ENCODE data around the gene SOCS7.

SOCS7 gene

DNA sequence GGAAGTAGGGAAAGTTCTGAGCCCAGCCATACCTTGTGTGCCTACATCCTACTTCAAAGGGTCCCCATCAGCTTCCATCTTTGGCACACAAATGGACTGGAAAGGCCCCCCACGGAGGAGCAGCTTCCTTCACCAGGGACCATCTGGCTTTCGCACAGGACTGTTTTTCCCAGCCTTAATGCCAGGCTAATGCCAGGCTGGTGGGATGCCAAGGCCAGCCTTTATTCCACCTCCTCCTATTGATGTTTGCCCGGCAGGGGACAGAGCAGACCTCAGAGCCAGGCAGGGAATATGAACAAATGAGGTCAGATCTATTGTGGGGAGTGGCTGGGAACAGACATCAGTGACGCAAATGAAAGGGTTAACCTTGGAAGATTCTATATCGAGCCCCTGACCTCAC, 13.6 kb upstream of the SOCS7 start:
- no peak for DNase-seq

DNA sequence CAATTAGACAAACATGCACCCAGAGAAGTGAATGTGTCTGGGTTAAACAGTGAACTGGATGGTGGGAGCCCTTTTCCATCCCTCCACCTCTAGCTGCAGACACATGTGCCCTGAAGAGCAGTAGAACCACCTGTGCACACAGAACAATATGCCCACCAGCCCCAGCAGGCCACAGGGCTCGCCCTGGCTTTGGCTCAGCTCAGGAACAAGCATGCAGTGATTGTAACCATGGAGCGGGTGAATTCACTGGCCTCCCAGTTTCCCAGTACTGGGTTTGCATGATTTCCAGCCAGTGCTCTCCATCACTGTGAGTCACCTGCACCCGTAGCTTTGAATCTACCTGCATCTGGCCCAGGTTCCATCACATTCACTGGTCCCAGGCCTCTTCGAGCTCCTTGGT, 13.1 kb upstream of the SOCS7 start:
- no peak for DNase-seq

DNA sequence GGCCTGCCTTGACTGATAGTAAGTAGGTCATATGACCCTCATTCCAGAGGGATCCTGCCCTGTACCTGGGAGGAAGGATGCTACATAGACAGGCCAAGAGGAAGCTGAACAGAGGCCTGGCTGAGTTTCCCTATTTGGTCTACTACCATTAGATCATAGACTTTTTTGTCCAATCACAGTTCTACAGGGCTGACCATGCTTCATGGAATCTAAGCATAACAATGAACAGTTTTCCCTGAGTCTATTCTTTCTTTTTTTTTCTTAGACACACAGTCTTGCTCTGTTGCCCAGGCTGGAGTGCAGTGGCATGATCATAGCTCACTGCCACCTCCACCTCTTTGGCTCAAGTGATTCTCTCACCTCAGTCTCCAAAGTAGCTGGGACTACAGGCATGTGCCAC, 11.8 kb upstream of the SOCS7 start:
- DNase-seq: no peak

DNA sequence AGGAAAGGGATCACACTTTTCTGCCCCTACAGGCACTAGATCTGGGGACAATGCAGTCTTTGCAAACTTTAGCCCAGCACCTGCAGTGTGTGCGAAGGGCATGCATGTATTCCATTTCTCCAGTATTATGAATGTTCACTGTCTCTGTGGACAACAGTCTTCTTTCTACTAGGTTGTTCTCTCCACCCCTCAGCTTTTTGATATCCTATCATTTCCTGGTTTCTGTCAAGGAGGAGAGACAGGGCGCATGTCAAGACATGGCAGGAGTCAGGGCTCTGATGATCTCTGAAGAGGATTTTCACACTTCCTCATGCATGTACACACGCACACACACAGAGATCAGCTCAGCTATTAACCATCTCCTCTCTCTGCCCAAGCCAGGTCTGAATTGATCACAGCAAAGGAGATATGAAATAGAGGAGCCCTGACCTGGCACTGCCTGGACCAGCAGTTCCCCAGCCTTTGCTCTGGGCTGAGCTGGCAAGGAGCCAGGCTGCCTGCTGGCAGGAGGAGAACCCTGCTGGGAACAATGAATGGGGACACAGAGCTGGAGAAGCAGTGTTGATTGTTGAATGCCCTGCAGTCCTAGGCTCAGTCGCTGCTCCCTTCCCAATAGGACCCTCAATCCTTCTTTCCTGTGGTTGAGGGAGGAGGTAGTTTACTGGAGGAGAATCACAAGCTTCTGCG, 10.5 kb upstream of the SOCS7 start:
- peak; percentile 71 for DNase-seq

DNA sequence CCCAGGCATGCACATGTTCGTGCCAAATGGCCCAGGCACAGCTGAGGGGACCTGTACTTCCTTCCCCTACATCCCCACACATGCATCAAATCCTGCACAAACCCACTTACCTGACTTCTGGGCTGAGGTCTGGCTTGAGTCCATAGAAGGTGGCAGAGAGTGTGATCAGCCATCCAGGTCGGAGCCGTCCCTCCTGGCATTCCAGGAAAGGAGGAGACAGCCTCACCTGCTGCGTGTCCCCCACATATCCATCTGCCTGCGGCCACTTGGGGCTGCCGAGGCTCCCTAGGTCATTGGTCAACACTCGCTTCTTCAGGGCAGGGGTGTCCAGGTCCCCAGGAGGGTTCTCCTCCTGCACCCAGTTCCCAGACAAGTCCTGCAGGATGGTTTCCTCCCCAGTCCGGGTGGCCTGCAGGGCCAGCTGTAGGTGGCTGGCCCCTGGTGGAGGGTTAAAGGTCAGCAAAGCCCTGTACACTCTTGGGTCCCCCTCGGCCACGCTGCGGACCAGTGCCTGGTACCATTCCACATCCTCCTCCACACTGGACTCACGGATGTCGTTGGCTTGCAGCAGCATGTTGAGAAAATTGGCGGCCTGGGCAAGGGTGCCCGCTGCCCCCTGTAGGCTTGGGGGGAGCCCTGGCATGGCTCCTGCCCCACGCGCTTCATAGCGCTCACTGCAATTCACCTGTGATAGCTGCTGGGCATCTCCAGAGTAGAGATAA, 8.6 kb upstream of the SOCS7 start:
- DNase-seq: no peak

DNA sequence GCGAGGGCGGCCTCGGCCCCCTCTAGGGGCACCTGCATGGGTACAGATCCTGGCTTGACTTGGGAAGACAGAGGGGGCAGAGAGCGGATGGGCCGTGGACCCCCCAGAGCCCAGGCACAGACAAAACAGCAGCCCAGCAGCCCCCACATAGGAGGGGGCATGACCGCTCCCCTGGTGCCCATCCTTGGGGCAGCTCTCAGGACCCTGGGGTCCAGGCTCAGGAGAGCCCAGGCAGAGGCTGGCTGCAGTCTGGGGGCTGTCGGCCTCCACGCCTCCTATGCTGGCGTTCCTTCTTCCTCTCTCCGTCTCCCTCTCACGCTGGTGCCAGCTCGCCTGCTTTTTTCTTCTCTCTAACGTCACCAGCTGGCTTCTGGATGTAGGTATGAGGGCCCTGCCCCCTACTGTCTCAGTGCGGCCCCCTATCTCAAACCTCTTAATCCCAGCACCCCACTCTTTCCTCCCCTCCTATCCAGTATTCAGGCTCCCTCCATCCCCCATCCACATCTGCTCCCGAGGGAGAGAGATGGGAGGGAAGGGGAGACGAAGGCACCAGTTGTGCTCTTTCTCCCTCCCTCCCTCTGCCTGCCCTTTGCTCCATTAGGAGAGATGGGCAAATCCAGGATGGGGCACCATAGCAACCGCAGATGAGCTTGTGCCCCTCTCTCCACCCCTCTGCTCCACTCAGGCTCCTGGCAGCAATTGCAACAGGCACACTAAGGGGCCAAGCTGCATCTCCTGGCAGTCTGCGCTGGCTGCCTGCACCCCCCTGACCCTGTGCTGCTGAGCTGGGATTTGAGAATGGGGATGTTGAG, 7.8 kb upstream of the SOCS7 start, which contains the start of gene GPR179:
TSS of gene GPR179 (minus strand) at position 349 of the 812 bp plus-strand sequence. CDS start at position 182, 167 bp downstream.
- DNase-seq: no peak

DNA sequence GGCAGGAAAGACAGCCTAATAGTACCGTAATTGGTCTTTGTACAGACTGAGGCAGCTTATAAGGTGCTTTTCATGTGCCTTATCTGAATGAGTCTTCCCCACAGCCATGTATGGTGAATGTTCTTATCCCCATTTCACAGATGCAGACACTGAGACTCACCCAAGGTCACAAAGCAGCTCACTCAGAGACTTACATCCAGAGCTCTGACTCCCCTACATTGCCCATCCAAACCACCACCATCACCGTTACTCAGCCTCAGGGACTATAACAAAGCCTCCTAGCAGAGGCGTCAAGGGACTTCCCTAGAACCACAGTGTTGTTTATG, 7.3 kb upstream of the SOCS7 start:
- no peak for DNase-seq

DNA sequence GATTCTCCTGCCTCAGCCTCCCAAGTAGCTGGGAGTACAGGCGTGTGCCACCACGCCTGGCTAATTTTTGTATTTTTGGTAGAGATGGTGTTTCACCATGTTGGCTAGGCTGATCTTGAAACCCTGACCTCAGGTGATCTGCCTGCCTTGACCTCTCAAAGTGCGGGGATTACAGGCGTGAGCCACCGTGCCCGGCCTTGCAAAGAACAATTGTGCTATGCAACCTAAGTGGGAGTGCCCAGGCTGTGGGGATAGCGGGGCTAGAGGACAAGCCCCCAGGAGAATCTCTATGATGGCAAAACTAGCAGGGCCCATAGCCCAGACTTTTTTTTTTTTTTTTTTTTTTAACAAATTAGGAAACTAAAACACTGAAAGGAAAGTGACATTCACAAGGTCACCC, 5.9 kb upstream of the SOCS7 start:
- DNase-seq: no peak

DNA sequence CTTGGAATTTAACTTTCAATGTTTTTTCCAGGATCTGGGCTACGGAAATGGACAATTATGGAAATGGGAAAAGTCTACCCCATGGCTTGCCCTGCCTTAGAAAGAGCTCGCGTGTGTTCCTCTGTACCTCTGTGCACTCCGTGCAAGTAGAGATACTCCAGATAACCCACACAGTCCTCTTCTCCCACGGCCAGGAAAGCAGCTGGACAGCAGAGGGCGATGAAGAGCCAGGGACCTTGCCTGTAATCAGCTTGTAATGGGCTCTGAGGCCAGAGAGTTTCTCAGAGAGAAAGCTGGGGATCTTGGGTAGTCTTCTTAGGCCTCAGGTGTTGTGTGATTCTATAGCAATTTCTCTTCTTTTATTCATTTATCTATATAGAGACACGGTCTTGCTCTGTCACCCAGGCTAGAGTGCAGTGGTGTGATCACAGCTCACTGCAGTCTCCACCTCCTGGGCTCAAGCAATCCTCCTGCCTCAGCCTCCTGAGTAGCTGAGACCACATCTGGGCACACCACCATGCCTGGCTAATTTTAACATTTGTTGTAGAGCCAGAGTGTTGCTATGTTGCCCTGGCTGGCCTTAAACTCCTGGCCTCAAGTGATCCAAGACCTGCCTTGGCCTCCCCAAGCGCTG, 2.4 kb upstream of the SOCS7 start:
- peak; percentile 50 for DNase-seq

DNA sequence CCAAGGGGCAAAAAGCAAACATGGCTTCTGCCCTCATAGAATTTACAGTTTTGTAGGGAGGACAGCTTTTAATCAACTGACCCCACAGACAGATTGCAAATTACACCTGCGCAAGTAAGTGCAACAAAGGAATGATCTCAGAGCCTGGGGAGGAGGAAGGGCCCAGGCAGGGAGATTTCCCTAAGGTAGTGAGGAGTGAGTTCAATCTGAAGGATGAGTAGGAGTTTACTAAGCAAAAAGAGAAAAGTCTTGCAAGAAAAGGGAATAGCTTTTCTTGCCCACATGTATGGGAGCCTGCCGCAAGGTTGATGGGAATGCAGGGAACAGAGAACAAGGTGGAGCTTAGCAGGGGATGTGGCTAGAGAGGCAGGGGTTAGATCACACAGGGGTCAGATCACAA, 1.6 kb upstream of the SOCS7 start:
- no peak for DNase-seq

DNA sequence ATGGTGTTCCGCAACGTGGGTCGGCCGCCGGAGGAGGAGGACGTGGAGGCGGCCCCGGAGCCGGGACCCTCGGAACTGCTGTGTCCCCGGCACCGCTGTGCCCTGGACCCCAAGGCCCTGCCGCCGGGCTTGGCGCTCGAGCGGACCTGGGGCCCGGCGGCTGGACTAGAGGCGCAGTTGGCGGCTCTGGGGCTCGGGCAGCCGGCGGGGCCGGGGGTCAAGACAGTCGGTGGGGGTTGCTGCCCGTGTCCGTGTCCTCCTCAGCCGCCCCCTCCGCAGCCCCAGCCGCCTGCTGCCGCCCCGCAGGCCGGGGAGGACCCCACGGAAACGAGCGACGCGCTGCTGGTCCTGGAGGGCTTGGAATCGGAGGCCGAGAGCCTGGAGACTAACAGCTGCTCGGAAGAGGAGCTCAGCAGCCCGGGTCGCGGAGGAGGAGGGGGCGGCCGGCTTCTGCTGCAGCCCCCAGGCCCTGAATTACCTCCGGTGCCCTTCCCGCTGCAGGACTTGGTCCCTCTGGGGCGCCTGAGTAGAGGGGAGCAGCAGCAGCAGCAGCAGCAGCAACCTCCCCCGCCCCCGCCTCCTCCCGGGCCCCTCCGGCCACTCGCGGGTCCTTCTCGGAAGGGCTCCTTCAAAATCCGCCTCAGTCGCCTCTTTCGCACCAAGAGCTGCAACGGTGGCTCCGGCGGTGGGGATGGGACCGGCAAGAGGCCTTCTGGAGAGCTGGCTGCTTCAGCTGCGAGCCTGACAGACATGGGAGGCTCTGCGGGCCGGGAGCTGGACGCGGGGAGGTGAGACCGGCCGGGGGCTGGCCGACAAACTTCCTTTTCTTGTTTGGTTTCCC, 821 bp downstream of the SOCS7 start:
- no peak for DNase-seq

DNA sequence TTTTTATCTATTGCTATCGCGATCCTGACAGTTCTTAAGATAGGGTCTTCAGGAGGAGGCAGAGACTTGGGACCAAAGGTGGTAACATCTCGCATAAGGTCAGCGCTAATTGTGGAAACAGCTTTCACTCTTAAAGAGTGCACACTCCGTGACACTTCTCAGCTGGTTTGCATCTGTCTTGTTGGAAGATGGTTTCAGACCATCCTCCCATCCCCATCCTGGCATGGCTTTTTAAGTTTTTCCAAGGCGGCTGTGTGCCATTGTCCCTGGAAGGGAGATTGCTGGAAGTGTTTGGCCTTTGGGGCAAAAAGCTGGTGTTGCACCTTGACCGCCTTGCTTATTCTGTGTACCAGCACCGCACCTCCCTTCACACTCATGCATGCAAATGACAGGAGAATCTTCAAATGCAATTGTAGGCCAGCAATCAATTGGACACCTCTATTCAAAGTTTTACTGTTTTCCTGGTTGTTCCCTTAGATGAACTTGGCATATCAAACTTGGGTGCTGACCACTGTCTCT, 1.5 kb downstream of the SOCS7 start:
- no peak for DNase-seq

DNA sequence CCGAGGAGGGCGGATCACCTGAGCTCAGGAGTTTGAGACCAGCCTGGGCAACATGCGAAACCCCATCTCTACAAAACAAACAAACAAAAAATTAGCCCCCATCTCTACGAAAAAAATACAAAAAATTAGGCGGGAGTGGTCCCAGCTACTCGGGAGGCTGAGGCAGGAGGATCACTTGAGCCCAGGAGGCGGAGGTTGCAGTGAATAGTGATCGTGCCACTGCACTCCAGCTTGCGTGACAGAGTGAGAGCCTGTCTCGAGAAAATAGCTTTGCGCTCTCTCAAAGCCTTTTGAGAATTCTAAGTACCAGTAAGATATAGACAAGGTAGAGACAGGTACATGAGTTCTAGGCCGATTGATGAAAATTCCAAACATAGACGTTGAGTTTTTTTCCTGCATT, 2.0 kb downstream of the SOCS7 start:
- no peak for DNase-seq

DNA sequence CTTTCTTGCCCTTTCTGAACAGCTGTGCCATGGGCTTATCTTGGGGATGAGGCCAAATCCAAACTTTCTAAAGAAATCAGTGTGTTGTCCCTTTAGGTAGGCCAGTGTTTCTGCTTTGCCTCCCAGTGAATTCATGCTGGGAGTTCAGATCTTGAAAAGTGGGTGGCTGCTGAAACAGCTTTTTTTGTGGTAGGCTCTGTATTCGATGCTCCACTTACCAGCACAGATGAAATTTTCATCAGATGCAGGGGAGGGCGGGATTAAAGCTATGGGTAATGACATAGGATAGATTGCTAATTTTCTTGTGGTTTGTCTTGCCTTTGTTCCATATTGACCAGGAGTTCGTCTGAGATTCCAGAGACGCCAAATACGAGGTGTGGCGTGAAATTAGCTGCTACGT, 2.8 kb downstream of the SOCS7 start:
- no peak for DNase-seq

DNA sequence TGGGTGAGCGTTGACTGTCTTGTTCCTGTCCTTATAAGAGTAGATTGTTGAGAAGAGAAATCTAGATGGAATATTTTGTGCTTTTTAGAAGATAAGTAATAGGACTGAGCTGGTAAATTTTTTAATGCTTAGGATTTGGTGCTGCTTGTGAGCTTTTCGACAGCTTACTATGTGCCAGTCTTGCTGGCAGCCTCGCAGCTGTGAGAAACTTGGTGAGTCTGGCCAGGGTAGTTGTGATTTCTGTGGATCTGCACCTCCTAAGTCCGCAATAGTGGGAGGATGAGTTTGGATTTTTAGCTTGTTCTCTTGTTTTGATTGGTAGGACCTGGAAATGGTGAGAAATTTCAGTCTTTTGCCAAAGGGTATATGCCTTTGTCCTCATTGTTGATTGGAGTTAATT, 3.6 kb downstream of the SOCS7 start:
- DNase-seq: no peak

DNA sequence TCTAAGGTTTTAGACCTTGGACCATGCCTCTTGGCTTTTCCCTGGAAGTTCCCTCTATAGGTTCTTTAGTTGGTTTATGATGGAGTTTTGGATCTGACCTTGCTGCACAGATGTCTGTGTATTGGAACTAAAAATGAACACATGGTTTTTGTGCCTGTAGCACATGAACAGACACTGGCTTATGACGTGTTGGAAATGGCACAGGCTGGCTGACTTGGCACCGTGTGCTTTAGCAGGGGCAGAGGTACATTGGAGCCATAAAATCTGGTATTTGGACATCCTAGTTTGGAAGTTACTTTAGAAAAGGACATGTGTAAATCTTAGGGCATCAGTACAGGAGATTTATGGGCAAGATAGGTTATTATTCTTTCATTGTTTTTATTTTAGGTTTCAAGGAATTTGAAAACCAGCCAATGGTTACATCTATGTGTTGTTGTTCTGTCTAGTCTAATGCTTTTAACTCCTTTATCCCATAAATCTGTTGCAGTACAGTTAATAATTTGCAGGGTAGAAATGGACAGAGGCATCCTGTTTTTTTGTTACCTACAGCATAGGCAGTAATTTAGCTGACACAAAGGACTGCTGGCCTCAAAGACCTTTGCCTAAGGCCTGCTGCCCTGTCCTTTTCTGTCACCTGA, 6.0 kb downstream of the SOCS7 start:
- DNase-seq: no peak

DNA sequence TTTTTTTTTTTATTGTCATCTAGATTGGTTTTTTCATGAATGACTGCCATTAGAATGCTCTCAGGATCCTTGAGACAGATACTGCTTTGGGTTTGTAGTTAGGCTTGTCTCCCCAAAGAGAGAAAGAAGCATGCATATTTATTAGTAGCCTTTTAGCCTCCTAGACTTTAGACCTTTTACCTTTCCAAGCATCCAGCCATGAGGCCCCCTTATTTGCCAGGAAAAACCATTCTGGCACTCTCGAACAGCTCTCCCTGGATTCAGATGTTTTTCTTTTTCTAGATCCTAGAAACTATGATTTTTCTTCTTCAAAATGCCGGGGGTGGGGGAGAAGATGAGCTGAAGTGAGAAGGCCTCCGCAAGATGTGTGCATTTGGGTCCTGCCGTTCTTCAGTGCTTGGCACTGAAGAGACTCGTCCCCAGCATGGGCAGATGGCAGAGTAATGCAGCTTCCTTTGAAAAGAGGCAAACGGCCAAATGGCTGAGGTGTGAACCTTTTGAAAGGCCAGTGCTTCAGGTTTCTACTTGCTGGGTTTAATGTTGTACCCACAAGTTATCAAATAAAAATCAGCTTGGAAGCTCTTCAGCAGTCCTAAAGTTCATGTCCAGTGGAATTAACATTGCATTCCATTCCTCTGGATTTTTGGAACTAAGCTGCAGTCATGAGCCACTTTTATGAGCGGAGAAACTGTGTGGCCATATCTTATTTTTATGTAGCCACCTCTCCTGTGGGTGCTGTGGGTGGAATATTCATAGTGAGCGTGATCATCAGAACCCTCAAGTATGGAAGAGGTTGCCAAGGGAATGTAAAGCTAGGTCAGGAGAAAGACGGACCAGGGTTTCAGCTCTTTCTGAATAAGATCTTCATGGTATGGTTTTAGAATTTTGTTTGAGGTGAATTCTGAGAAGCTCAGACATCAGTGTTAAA, 7.2 kb downstream of the SOCS7 start:
- DNase-seq: no peak

DNA sequence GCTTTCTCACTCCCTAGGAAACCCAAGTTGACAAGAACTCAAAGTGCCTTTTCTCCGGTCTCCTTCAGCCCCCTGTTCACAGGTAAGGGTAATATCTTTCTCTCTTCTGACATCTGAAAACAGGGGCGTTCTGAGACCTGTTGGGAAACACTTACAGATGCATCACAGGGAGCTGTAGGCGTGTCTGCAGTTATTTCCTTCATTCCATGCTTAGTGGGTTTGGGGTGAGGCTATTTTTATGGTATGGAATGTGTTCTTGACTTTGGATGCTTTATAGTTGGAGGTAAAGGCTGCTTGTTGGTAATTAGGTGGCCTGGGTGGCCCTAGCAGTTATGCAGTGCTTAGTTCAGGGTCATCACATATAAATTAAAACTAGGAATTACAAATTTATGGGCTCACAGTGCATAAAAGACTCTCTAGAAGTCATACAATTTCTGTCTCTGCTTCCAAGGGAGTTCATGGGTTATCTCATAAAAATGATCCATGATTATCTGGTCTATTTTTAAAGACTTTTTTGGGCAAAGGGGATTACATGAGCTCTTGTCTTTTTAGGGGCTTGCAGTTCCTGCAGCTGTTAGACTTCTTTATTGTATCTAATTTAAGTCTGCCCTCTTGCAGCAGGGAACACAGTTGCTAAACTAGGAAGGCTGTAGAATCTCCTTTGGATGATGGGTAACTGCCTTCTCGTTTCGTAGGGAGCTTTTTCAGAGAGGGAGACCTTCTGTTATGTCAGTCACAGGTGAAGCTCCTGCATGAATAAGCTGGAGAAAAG, 10.2 kb downstream of the SOCS7 start:
- DNase-seq: no peak

DNA sequence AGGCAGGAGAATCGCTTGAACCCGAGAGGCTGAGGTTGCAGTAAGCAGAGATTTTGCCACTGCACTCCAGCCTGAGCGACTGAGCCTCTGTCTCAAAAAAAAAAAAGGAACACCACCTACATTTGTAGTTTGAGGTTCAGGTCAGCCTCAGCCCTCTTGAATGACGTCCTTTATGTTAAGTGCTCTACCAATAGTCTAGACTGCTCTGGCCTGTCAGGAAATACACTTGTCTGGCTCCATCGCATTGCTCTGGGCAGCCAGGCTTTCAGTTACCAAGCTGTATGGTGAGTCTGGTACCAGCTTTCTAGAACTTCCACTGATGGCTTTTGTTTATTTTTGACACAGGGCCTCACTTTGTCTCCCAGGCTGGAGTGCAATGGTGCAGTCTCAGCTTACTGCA, 11.4 kb downstream of the SOCS7 start:
- DNase-seq: no peak

DNA sequence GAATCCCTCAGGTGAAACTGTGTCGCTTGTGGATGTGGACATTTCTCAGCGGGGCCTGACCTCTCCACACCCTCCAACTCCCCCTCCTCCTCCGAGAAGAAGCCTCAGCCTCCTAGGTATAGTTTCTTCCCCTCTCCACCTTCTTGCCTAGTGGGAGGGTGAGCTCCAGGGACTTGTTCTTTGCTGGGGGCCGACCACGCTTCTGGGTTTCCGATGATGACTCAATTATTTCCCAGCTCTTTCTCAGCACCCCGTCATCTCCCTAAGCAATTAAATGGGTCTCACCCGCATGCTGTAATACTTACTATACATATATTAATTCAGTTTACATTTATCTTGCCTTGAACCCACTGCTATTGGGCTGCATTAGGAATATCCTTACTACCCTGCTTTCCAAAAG, 13.1 kb downstream of the SOCS7 start:
- no peak for DNase-seq
